Measurements from ENCODE around the gene ACHE.

- no peak for TF ChIP-seq POLR2A (IDR thresholded peaks at IDR 0.05)
- TF ChIP-seq, protein P1, sequence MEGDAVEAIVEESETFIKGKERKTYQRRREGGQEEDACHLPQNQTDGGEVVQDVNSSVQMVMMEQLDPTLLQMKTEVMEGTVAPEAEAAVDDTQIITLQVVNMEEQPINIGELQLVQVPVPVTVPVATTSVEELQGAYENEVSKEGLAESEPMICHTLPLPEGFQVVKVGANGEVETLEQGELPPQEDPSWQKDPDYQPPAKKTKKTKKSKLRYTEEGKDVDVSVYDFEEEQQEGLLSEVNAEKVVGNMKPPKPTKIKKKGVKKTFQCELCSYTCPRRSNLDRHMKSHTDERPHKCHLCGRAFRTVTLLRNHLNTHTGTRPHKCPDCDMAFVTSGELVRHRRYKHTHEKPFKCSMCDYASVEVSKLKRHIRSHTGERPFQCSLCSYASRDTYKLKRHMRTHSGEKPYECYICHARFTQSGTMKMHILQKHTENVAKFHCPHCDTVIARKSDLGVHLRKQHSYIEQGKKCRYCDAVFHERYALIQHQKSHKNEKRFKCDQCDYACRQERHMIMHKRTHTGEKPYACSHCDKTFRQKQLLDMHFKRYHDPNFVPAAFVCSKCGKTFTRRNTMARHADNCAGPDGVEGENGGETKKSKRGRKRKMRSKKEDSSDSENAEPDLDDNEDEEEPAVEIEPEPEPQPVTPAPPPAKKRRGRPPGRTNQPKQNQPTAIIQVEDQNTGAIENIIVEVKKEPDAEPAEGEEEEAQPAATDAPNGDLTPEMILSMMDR (IDR thresholded peaks at IDR 0.05) = no peak
These were observed 4.0 kb downstream of the ACHE start for GRCh38 chr7:100891568-100892247.

Measured in testis (tissue), 2 donors.